Suprapubic skin (tissue), 4 donors: Measurements from ENCODE around the gene IGF1.

Experiments
- CTCF ChIP-seq, 2 donors: fragments of 200-600 bp in 1 of 2; fragments of 450-650 bp in 1 of 2; sonication (generic) in 1 of 2; IDR thresholded peaks; one replicate each; pipeline ENCODE4 v1.5.1; 2016 to 2019; ENCODE audit warnings: antibody characterized with exemption in 2 of 2, mild to moderate bottlenecking in 1 of 2, moderate library complexity in 1 of 2
- POLR2A ChIP-seq, 2 donors: fragments of 450-650 bp; IDR thresholded peaks; one replicate each; pipeline ENCODE4 v1.6.1; 2017; ENCODE audit warnings: antibody characterized with exemption in 2 of 2, mild to moderate bottlenecking in 2 of 2, moderate library complexity in 2 of 2
- POLR2AphosphoS5 ChIP-seq, 3 donors: sonication (generic); formaldehyde crosslinking; IDR thresholded peaks; one replicate each; pipeline ENCODE4 v1.6.1; 2017; ENCODE audit warnings: antibody characterized with exemption in 3 of 3

- TF ChIP-seq CTCF (IDR thresholded peaks at IDR 0.05), result no peak
- TF ChIP-seq POLR2AphosphoS5 (IDR thresholded peaks at IDR 0.05), result no peak
- no peak for TF ChIP-seq POLR2A (IDR thresholded peaks at IDR 0.05)
Measured at GRCh38 chr12:102503056-102503681, 22.8 kb upstream of the IGF1 start.
